ELF-1 (cell line): Measurements from ENCODE around the gene SF3A1.

Source experiments
- DNase-seq: peaks from one replicate; pipeline ENCODE4 v3.0.0-alpha.2; 2016; ENCODE audit warnings: low read depth, low spot score

The SF3A1 gene

GRCh38 chr22:30287648-30288418, 68.9 kb downstream of the SF3A1 start:
- DNase-seq: peak; percentile 98

GRCh38 chr22:30286813-30287647, 69.7 kb downstream of the SF3A1 start:
- peak; percentile 91 for DNase-seq

- DNase-seq: no peak
Measured at GRCh38 chr22:30286331-30286730, 70.4 kb downstream of the SF3A1 start.

- no peak for DNase-seq
Measured at GRCh38 chr22:30285846-30286200, 70.9 kb downstream of the SF3A1 start.

GRCh38 chr22:30285176-30285845, 71.4 kb downstream of the SF3A1 start:
- DNase-seq: no peak

- DNase-seq: no peak
Measured at GRCh38 chr22:30284666-30285065, 72.0 kb downstream of the SF3A1 start.

GRCh38 chr22:30284172-30284571, 72.5 kb downstream of the SF3A1 start:
- no peak for DNase-seq

- no peak for DNase-seq
Measured at GRCh38 chr22:30283342-30283741, 73.4 kb downstream of the SF3A1 start.

- no peak for DNase-seq
Measured at GRCh38 chr22:30282616-30283046, 74.1 kb downstream of the SF3A1 start.
